OCI-LY3 (cell line): Measurements from ENCODE around the gene USP5.

Source experiments
- H2AFZ ChIP-seq: fragments of 200-600, 300-600 bp; shearing (Covaris generic); 2 replicates; pipeline ENCODE4 v1.6.0; 2014; ENCODE audit warnings: antibody characterized with exemption, low read depth, low read length
- H3K27ac ChIP-seq: fragments of 200-600, 300-600 bp; sonication (generic); 2 replicates; pipeline ENCODE4 v1.5.1; 2014; ENCODE audit warnings: mild to moderate bottlenecking, low read length, moderate library complexity, mixed read lengths
- H3K27me3 ChIP-seq: fragments of 200-600, 300-600 bp; sonication (generic); 2 replicates; pipeline ENCODE4 v1.6.1; 2014; ENCODE audit warnings: low read depth, low read length, mixed read lengths
- H3K36me3 ChIP-seq: fragments of 200-600, 300-600 bp; sonication (generic); replicated peaks from 2 replicates; pipeline ENCODE3; 2014; ENCODE audit warnings: low read depth, low read length, mixed read lengths
- H3K4me1 ChIP-seq: fragments of 300-600, 200-600 bp; sonication (generic); 2 replicates; pipeline ENCODE4 v1.6.1; 2014; ENCODE audit warnings: low read length, mixed read lengths
- H3K4me2 ChIP-seq: fragments of 200-600, 300-600 bp; sonication (generic); 2 replicates; pipeline ENCODE4 v1.6.1; 2014; ENCODE audit warnings: low read length, mixed read lengths
- H3K4me3 ChIP-seq: fragments of 300-600, 200-600 bp; sonication (generic); 2 replicates; pipeline ENCODE4 v1.5.1; 2014; ENCODE audit warnings: antibody characterized with exemption, mild to moderate bottlenecking, low read length, moderate library complexity
- H3K79me2 ChIP-seq: fragments of 300-600, 200-600 bp; shearing (Covaris generic); 2 replicates; pipeline ENCODE4 v1.6.1; 2014; ENCODE audit warnings: mild to moderate bottlenecking, low read length, mixed read lengths
- H3K9ac ChIP-seq: fragments of 300-600, 200-600 bp; shearing (Covaris generic); 2 replicates; pipeline ENCODE4 v1.6.0; 2014; ENCODE audit warnings: mild to moderate bottlenecking, low read length, moderate library complexity
- H3K9me3 ChIP-seq: fragments of 200-600, 300-600 bp; shearing (Covaris generic); 2 replicates; pipeline ENCODE4 v1.6.1; 2014; ENCODE audit warnings: low read length, mixed read lengths; ENCODE audit not compliant: insufficient read depth
- H4K20me1 ChIP-seq: fragments of 200-600, 300-600 bp; sonication (generic); 2 replicates; pipeline ENCODE4 v1.6.1; 2016; ENCODE audit warnings: low read length, mixed read lengths; ENCODE audit not compliant: insufficient read depth
- CTCF ChIP-seq: fragments of 200-600, 300-600 bp; sonication (generic); IDR thresholded peaks from 2 replicates; pipeline ENCODE4 v1.5.1; 2014; ENCODE audit warnings: antibody characterized with exemption, low read length, low read depth
- EZH2phosphoT487 ChIP-seq: fragments of 200-600 bp; shearing (Covaris generic); IDR thresholded peaks from 2 replicates; pipeline ENCODE4 v1.6.1; 2018; ENCODE audit warnings: antibody characterized with exemption, mixed run types, low read depth

The USP5 gene

GRCh38 chr12:6813363-6813762, 38.6 kb upstream of the USP5 start:
- Histone ChIP-seq H3K4me3 (no peak overlapping the region), H3K4me2 (peak overlapping the region; percentile 79; the same call in 1 of the 2 replicates), H3K4me1 (peaks cover 32% of the 10 kb centered on the region), H3K36me3 (no peaks in the 10 kb centered on the region), H4K20me1 (no peaks in the 10 kb centered on the region), H3K27me3 (peaks cover 14% of the 10 kb centered on the region), H2AFZ (no peak overlapping the region), H3K27ac (no peak overlapping the region), H3K9ac (no peak overlapping the region), H3K79me2 (no peaks in the 10 kb centered on the region), H3K9me3 (no peaks in the 10 kb centered on the region)
- TF ChIP-seq EZH2phosphoT487 (no peak), CTCF (no peak)

GRCh38 chr12:6816598-6816997, 35.4 kb upstream of the USP5 start:
- Histone ChIP-seq H3K27ac (no peak overlapping the region), H3K27me3 (peaks cover 34% of the 10 kb centered on the region), H3K9ac (no peak overlapping the region), H3K79me2 (no peaks in the 10 kb centered on the region), H4K20me1 (no peaks in the 10 kb centered on the region), H3K4me1 (peaks cover 20% of the 10 kb centered on the region), H3K36me3 (no peaks in the 10 kb centered on the region), H2AFZ (no peak overlapping the region), H3K4me3 (no peak overlapping the region), H3K9me3 (no peaks in the 10 kb centered on the region), H3K4me2 (no peak overlapping the region)
- TF ChIP-seq EZH2phosphoT487 = no peak
- no peak for TF ChIP-seq CTCF

- Histone ChIP-seq H3K36me3 (no peaks in the 10 kb centered on the region), H2AFZ (no peak overlapping the region), H3K4me1 (peaks cover 18% of the 10 kb centered on the region), H3K4me3 (no peak overlapping the region), H3K9me3 (no peaks in the 10 kb centered on the region), H3K27ac (no peak overlapping the region), H3K4me2 (no peak overlapping the region), H3K27me3 (peaks cover 38% of the 10 kb centered on the region), H3K79me2 (no peaks in the 10 kb centered on the region), H3K9ac (no peak overlapping the region), H4K20me1 (no peaks in the 10 kb centered on the region)
- TF ChIP-seq EZH2phosphoT487 (no peak), CTCF (no peak)
Measured at GRCh38 chr12:6817098-6817497, 34.9 kb upstream of the USP5 start.

GRCh38 chr12:6817662-6818157, 34.2 kb upstream of the USP5 start:
- H3K4me1 ChIP-seq = peaks cover 13% of the 10 kb centered on the region
- H3K4me3 ChIP-seq = no peak overlapping the region
- no peak for TF ChIP-seq CTCF
- TF ChIP-seq EZH2phosphoT487 = no peak
- no peak overlapping the region for H2AFZ ChIP-seq
- H3K9ac ChIP-seq = no peak overlapping the region
- no peak overlapping the region for H3K4me2 ChIP-seq
- H4K20me1 ChIP-seq = no peaks in the 10 kb centered on the region
- no peaks in the 10 kb centered on the region for H3K36me3 ChIP-seq
- no peaks in the 10 kb centered on the region for H3K79me2 ChIP-seq
- no peak overlapping the region for H3K27ac ChIP-seq
- H3K9me3 ChIP-seq = no peaks in the 10 kb centered on the region
- H3K27me3 ChIP-seq = peaks cover 43% of the 10 kb centered on the region
